Ishikawa (cell line): ENCODE data around the gene SOS1.
A peak's percentile ranks its signal among the peaks of the same experiment; 100 is the strongest.

Experiments used
- CEBPB ChIP-seq: IDR thresholded peaks from 2 replicates; pipeline ENCODE4 v1.6.1; 2012
- CREB1 ChIP-seq: IDR thresholded peaks from 2 replicates; pipeline ENCODE4 v1.6.1; 2012; ENCODE audit warnings: low read depth
- EGR1 ChIP-seq: IDR thresholded peaks from 2 replicates; pipeline ENCODE4 v1.6.1; 2012
- EP300 ChIP-seq: IDR thresholded peaks from 2 replicates; pipeline ENCODE4 v1.6.1; 2012; ENCODE audit warnings: borderline replicate concordance
- FOXM1 ChIP-seq: IDR thresholded peaks from 2 replicates; pipeline ENCODE4 v1.6.1; 2012; ENCODE audit warnings: low read depth, borderline replicate concordance
- MAX ChIP-seq: IDR thresholded peaks from 2 replicates; pipeline ENCODE4 v1.6.1; 2012
- NFIC ChIP-seq: IDR thresholded peaks from 2 replicates; pipeline ENCODE4 v1.6.1; 2012
- RAD21 ChIP-seq: IDR thresholded peaks from 2 replicates; pipeline ENCODE4 v1.6.1; 2012; ENCODE audit warnings: low read depth
- REST ChIP-seq: IDR thresholded peaks from 2 replicates; pipeline ENCODE4 v1.6.1; 2012; ENCODE audit warnings: low read depth, mild to moderate bottlenecking
- TAF1 ChIP-seq: IDR thresholded peaks from 2 replicates; pipeline ENCODE4 v1.6.1; 2012; ENCODE audit warnings: low read depth, mild to moderate bottlenecking
- TCF12 ChIP-seq: IDR thresholded peaks from 2 replicates; pipeline ENCODE4 v1.6.1; 2012; ENCODE audit warnings: low read depth
- TEAD4 ChIP-seq: IDR thresholded peaks from 2 replicates; pipeline ENCODE4 v1.6.1; 2012
- USF1 ChIP-seq: IDR thresholded peaks from 2 replicates; pipeline ENCODE4 v1.6.1; 2012
- YY1 ChIP-seq: IDR thresholded peaks from 2 replicates; pipeline ENCODE4 v1.6.1; 2012; ENCODE audit warnings: low read depth
- ZBTB7A ChIP-seq: IDR thresholded peaks from 2 replicates; pipeline ENCODE4 v1.6.1; 2012; ENCODE audit warnings: low read depth

SOS1 gene

GRCh38 chr2:38971377-38971776 is 149.5 kb downstream of the SOS1 start:
- TF ChIP-seq TEAD4 (peak; percentile 39; the same call in 1 of the 2 replicates), MAX (no peak), RAD21 (no peak)

- TF ChIP-seq EGR1: no peak
- no peak for TF ChIP-seq NFIC
- no peak for TF ChIP-seq TCF12
- no peak for TF ChIP-seq FOXM1
- TF ChIP-seq YY1: no peak
- TF ChIP-seq USF1: no peak
- TF ChIP-seq REST: no peak
- no peak for TF ChIP-seq TEAD4
- TF ChIP-seq EP300: no peak
- TF ChIP-seq MAX: no peak
- no peak for TF ChIP-seq CEBPB
- no peak for TF ChIP-seq CREB1
- TF ChIP-seq TAF1: no peak
- no peak for TF ChIP-seq RAD21
- TF ChIP-seq ZBTB7A: no peak
Observed at GRCh38 chr2:38968021-38968420, 152.8 kb downstream of the SOS1 start.

GRCh38 chr2:38966678-38967077 is 154.2 kb downstream of the SOS1 start:
- no peak for TF ChIP-seq ZBTB7A
- no peak for TF ChIP-seq CREB1
- TF ChIP-seq MAX: no peak
- no peak for TF ChIP-seq FOXM1
- no peak for TF ChIP-seq EP300
- TF ChIP-seq YY1: no peak
- TF ChIP-seq TEAD4: no peak
- TF ChIP-seq RAD21: no peak
- no peak for TF ChIP-seq CEBPB
- no peak for TF ChIP-seq TAF1
- TF ChIP-seq TCF12: no peak
- TF ChIP-seq EGR1: no peak
- TF ChIP-seq USF1: no peak
- TF ChIP-seq REST: no peak
- TF ChIP-seq NFIC: no peak

GRCh38 chr2:38966006-38966405 is 154.8 kb downstream of the SOS1 start:
- TF ChIP-seq CREB1 (no peak), MAX (no peak), TCF12 (no peak), NFIC (no peak), REST (no peak), EGR1 (no peak), RAD21 (no peak), USF1 (no peak), FOXM1 (no peak), CEBPB (no peak), TEAD4 (no peak), EP300 (no peak), TAF1 (no peak), YY1 (no peak), ZBTB7A (no peak)
